Activated naive CD8-positive, alpha-beta T cell (primary cell): Measurements from ENCODE around the gene CENPQ.
"Not testable (repeated sequence)": the region's sequence is repeated elsewhere in the genome, so short reads cannot be mapped to it uniquely, and the experiment has no call there.

Experiments
- H3K27ac Mint-ChIP-seq: one replicate; pipeline ENCODE4 v1.8.0; 2021; ENCODE audit warnings: mixed read lengths
- H3K27me3 Mint-ChIP-seq: one replicate; pipeline ENCODE4 v1.8.0; 2021; ENCODE audit warnings: mixed read lengths
- H3K36me3 Mint-ChIP-seq: one replicate; pipeline ENCODE4 v1.8.0; 2021; ENCODE audit warnings: mixed read lengths
- H3K4me1 Mint-ChIP-seq: one replicate; pipeline ENCODE4 v1.8.0; 2021; ENCODE audit warnings: low read depth, mixed read lengths
- H3K4me3 Mint-ChIP-seq: one replicate; pipeline ENCODE4 v1.8.0; 2021; ENCODE audit warnings: mild to moderate bottlenecking, mixed read lengths
- H3K9me3 Mint-ChIP-seq: one replicate; pipeline ENCODE4 v1.8.0; 2021; ENCODE audit warnings: low read depth, mixed read lengths

CENPQ gene

GRCh38 chr6:49479308-49479970 is 16.3 kb downstream of the CENPQ start:
- Mint-ChIP-seq H3K27me3 (no peaks in the 10 kb centered on the region), H3K9me3 (no peaks in the 10 kb centered on the region), H3K27ac (no peak overlapping the region), H3K36me3 (peaks cover 15% of the 10 kb centered on the region), H3K4me3 (no peak overlapping the region), H3K4me1 (no peaks in the 10 kb centered on the region)

DNA sequence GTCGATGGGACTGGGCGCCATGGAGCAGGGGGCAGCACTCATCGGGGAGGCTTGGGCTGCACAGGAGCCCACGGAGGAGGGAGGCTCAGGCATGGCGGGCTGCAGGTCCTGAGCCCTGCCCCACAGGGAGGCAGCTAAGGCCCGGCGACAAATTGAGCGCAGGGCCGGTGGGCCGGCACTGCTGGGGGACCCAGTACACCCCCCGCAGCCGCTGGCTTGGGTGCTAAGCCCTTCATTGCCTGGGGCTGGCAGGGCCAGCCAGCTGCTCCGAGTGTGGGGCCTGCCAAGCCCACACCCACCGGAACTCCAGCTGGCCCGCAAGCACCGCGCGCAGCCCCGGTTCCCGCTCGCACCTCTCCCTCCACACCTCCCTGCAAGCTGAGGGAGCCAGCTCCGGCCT is 18.7 kb downstream of the CENPQ start:
- peaks cover 13% of the 10 kb centered on the region for H3K36me3 Mint-ChIP-seq

DNA sequence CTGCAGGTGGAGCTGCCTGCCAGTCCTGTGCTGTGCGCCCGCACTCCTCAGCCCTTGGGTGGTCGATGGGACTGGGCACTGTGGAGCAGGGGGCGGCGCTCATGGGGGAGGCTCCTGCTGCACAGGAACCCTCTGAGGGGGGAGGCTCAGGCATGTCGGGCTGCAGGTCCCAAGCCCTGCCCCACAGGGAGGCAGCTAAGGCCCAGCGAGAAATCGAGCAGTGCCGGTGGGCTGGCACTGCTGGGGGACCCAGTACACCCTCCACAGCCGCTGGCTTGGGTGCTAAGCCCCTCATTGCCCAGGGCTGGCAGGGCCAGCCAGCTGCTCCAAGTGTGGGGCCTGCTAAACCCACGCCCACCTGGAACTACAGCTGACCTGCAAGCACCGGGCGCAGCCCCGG is 20.2 kb downstream of the CENPQ start:
- not testable (repeated sequence) for H3K27ac Mint-ChIP-seq, H3K9me3 Mint-ChIP-seq, H3K4me1 Mint-ChIP-seq, H3K27me3 Mint-ChIP-seq, H3K4me3 Mint-ChIP-seq
- H3K36me3 Mint-ChIP-seq, result peaks cover 10% of the 10 kb centered on the region

More for the DNA sequence above, 18.7 kb downstream of the CENPQ start:
- H3K4me1 Mint-ChIP-seq, H3K4me3 Mint-ChIP-seq, H3K9me3 Mint-ChIP-seq, H3K27ac Mint-ChIP-seq, H3K27me3 Mint-ChIP-seq: not testable (repeated sequence)

DNA sequence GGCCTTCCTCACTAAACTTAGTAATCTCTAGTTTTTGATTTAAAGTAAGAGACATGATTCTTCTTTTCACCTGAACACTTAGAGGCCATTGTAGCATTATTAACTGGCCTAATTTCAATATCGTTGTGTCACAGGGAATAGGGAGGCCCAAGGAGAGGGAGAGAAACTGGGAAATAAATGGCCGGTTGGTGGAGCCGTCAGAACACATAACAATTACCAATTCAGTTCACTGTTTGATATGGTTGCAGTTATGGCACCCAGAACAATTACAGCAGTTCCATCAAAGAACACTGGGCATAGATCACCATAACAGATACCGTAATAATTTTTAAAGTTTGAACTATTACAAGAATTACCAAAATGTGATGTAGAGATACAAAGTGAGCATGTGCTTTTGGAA is 27.5 kb downstream of the CENPQ start:
- Mint-ChIP-seq H3K27ac (no peak overlapping the region), H3K36me3 (peaks cover 22% of the 10 kb centered on the region), H3K4me3 (no peak overlapping the region), H3K4me1 (no peaks in the 10 kb centered on the region), H3K9me3 (no peaks in the 10 kb centered on the region), H3K27me3 (no peaks in the 10 kb centered on the region)

GRCh38 chr6:49497304-49497703 is 34.1 kb downstream of the CENPQ start:
- Mint-ChIP-seq H3K4me1 (no peaks in the 10 kb centered on the region), H3K9me3 (no peaks in the 10 kb centered on the region), H3K36me3 (peaks cover 6% of the 10 kb centered on the region), H3K4me3 (no peak overlapping the region), H3K27me3 (no peaks in the 10 kb centered on the region), H3K27ac (no peak overlapping the region)

- H3K4me1 Mint-ChIP-seq, result no peaks in the 10 kb centered on the region
- H3K36me3 Mint-ChIP-seq, result peaks cover 2% of the 10 kb centered on the region
- H3K27ac Mint-ChIP-seq, result no peak overlapping the region
- no peak overlapping the region for H3K4me3 Mint-ChIP-seq
- peaks cover 5% of the 10 kb centered on the region for H3K27me3 Mint-ChIP-seq
- no peaks in the 10 kb centered on the region for H3K9me3 Mint-ChIP-seq
Observed at GRCh38 chr6:49499126-49499525, 36.0 kb downstream of the CENPQ start.

DNA sequence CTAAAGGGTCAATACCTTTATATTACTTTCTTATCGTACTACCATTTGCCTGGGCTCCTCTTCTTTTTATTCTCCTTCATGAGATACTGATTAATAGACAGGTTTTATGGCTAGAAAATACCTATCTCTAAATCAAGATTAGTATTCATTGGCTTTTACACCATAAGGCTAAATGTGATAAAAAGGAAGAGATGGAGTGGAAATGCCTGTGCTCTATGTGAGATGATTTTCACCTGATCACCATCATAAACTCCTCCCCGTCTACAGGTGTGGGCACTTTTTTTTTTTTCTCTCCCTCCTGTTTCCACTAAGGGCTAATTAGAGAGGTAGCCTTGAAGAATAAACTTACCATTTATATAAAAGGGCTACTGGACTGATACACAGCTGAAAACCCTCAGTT is 36.5 kb downstream of the CENPQ start, which contains the start of gene GLYATL3:
Gene GLYATL3, plus strand, starts transcription at position 301 of the 400 bp plus-strand sequence. CDS start 12,068 bp downstream, outside the sequence.
- Mint-ChIP-seq H3K4me1 (no peaks in the 10 kb centered on the region), H3K9me3 (no peaks in the 10 kb centered on the region), H3K36me3 (peaks cover 2% of the 10 kb centered on the region), H3K4me3 (no peak within 1 kb of the TSS), H3K27ac (no peak within 1 kb of the TSS), H3K27me3 (peaks cover 5% of the 10 kb centered on the region)

DNA sequence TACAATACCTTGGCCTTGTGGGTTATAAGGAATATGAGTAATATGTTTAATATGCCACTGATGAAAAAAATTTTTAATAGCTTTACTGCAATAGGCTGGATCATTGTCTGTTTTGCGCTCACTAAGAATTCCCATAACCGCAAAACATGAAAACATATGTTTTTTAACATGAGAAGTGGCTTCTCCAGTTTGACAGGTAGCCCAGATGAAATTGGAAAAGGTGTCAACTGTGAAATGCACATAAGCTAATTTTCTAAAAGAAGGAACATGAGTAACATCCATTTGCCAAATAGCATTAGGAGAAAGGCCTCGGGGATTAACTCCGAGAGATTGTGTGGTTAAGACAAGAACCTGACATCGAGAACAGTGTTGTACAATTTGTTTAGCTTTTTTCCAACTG is 41.5 kb downstream of the CENPQ start:
- Mint-ChIP-seq H3K4me3 (no peak overlapping the region), H3K27me3 (peaks cover 22% of the 10 kb centered on the region), H3K9me3 (no peaks in the 10 kb centered on the region), H3K4me1 (no peaks in the 10 kb centered on the region), H3K36me3 (no peaks in the 10 kb centered on the region), H3K27ac (no peak overlapping the region)

DNA sequence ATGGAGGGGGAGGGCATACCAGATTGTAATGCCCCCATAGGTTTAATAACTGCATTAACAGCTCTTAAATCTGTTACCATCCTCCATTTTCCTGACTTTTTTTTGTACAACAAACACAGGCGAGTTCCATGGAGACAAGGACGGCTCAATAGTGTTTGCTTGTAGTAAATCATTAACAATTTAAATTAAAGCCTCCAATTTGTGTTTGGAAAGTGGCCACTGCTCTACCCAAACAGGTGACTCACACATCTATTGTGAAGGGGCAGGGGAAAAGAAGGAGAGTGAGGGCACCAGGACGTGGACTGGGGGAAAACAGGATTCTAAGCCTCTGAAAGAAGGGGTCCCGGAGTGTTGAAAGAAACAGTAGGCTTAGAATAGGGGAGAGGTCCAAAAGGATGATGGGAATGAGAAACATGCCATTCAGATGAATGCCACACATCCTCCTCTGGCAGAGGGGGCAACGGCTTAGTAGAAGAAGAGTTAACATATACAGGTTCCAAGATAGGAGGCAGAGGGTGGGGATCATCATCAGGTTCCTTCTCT is 43.5 kb downstream of the CENPQ start:
- no peak overlapping the region for H3K4me3 Mint-ChIP-seq
- peaks cover 22% of the 10 kb centered on the region for H3K27me3 Mint-ChIP-seq
- H3K36me3 Mint-ChIP-seq, result no peaks in the 10 kb centered on the region
- no peaks in the 10 kb centered on the region for H3K9me3 Mint-ChIP-seq
- no peaks in the 10 kb centered on the region for H3K4me1 Mint-ChIP-seq
- no peak overlapping the region for H3K27ac Mint-ChIP-seq

DNA sequence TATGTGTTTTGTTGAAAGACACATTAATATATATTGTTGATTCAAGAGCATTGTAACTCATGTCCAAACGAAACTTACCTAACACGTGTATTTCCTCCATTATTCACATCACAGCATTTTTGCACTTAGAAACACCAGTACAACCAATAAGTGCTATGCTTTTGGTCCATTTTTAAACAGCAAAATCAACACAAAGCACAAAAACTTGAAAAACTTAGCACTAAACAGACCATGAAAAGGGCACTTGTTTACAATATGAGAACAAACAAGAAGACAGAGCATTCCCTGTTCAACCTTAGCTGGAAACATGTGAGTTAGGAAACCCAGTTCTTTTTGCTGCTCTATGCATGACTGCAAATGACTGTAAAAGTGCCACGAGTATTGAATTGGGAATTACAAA is 46.2 kb downstream of the CENPQ start:
- peaks cover 26% of the 10 kb centered on the region for H3K27me3 Mint-ChIP-seq
- no peaks in the 10 kb centered on the region for H3K4me1 Mint-ChIP-seq
- no peak overlapping the region for H3K27ac Mint-ChIP-seq
- H3K9me3 Mint-ChIP-seq, result no peaks in the 10 kb centered on the region
- H3K36me3 Mint-ChIP-seq, result no peaks in the 10 kb centered on the region
- no peak overlapping the region for H3K4me3 Mint-ChIP-seq

GRCh38 chr6:49513153-49513989 is 50.2 kb downstream of the CENPQ start:
- Mint-ChIP-seq H3K27ac (no peak overlapping the region), H3K9me3 (no peaks in the 10 kb centered on the region), H3K4me1 (no peaks in the 10 kb centered on the region), H3K4me3 (no peak overlapping the region), H3K36me3 (no peaks in the 10 kb centered on the region), H3K27me3 (peaks cover 12% of the 10 kb centered on the region)

GRCh38 chr6:49514571-49515484 is 51.7 kb downstream of the CENPQ start:
- no peaks in the 10 kb centered on the region for H3K4me1 Mint-ChIP-seq
- H3K27ac Mint-ChIP-seq, result no peak overlapping the region
- H3K36me3 Mint-ChIP-seq, result no peaks in the 10 kb centered on the region
- H3K9me3 Mint-ChIP-seq, result no peaks in the 10 kb centered on the region
- H3K27me3 Mint-ChIP-seq, result peaks cover 11% of the 10 kb centered on the region
- H3K4me3 Mint-ChIP-seq, result no peak overlapping the region

DNA sequence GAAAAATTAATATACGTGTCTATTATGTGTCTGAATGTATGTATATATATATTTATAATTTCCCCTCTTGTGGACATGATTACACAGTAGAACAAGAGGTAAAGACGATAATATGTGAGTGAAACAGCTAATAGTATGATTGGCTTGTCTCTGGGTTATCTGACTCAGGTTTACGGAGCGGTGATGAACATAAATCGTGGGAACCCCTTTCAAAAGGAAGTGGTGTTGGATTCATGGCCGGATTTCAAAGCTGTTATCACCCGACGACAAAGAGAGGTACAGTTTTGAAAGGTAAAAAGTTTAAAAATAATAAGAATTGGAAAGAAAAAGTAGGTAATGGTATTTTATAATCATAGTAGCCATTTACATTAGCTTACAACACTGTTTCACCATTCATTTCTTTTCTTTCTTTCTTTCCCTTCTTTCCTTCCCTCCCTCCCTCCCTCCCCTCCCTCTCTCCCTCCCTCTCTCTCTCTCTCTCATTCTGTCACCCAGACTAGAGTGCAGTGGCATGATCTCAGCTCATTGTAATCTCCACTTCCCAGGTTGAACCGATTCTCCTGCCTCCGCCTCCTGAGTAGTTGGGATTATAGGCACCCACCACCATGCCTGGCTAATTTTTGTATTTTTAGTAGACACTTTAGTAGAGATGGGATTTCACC is 52.4 kb downstream of the CENPQ start:
- no peaks in the 10 kb centered on the region for H3K4me1 Mint-ChIP-seq
- H3K27me3 Mint-ChIP-seq, result peaks cover 12% of the 10 kb centered on the region
- H3K4me3 Mint-ChIP-seq, result no peak overlapping the region
- no peak overlapping the region for H3K27ac Mint-ChIP-seq
- no peaks in the 10 kb centered on the region for H3K9me3 Mint-ChIP-seq
- no peaks in the 10 kb centered on the region for H3K36me3 Mint-ChIP-seq

DNA sequence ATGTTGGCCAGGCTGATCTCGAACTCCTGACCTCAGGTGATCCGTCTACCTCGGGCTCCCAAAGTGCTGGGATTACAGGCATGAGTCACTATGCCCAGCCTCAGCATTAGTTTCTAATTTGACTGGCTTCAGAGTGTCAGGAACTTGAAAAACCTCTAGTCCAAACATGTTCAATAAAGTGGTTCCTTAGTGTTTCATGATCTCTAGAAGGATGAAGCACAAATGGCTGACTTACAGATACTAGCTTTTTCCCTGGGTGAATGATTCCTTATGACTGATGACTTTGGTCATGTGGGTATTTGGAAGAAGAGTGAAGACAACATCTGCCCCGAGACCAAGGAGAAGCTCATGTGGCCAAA is 53.0 kb downstream of the CENPQ start:
- Mint-ChIP-seq H3K9me3 (no peaks in the 10 kb centered on the region), H3K4me1 (no peaks in the 10 kb centered on the region), H3K27ac (no peak overlapping the region), H3K27me3 (peaks cover 12% of the 10 kb centered on the region), H3K4me3 (no peak overlapping the region), H3K36me3 (no peaks in the 10 kb centered on the region)
